DOHH2 (cell line): ENCODE results near the gene CPA3.

ENCODE experiments used
- CTCF ChIP-seq: fragments of 200-600 bp; sonication (generic); IDR thresholded peaks from one replicate; pipeline ENCODE4 v1.5.1; 2014; ENCODE audit warnings: antibody characterized with exemption, mild to moderate bottlenecking, low read depth, low read length; ENCODE audit not compliant: poor library complexity, severe bottlenecking
- EZH2phosphoT487 ChIP-seq: fragments of 200-600 bp; sonication (generic); IDR thresholded peaks from 2 replicates; pipeline ENCODE4 v1.6.1; 2017; ENCODE audit warnings: borderline replicate concordance, mild to moderate bottlenecking, antibody characterized with exemption, low read length, moderate library complexity, mixed read lengths

DNA sequence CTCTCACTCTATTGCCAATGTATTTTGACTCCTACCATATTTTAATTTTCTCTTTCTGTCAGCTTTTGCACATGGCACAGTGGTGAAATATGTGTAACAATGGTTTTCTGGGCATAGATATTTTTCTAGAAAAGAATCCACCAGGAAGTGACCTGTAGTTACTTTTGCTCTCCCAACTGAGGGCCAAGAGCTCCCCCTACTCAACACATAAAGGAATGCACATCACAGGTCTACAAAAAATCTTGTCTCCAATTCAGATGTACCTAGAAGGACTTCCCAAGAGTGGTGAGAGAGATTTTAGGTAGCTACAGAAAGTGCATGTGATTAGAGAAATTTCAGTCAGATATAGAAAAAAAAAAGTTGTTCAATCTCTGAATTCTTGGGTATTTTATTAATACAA, 15.6 kb downstream of the CPA3 start:
- TF ChIP-seq CTCF, result peak; percentile 45
- no peak for TF ChIP-seq EZH2phosphoT487
